Thyroid gland (tissue), 4 donors: ENCODE results near the gene TRAF3IP1. TPM values are rescaled to one million over a fixed set of nuclear protein-coding genes. Genes with fewer than 3 reads are reported as not detected.
"Not testable (repeated sequence)": the region's sequence is repeated elsewhere in the genome, so short reads cannot be mapped to it uniquely, and the experiment has no call there.

Source experiments
- DNase-seq, 2 donors: peaks; one replicate each; pipeline ENCODE4 v3.0.0-alpha.2; 2019
- H3K27ac ChIP-seq, 3 donors: fragments of 200-600 bp; sonication (generic); 1 replicate in 2 of 3; 2 replicates in 1 of 3; pipeline ENCODE4 v1.5.1; 2016 to 2019; ENCODE audit warnings: mild to moderate bottlenecking in 1 of 3, moderate library complexity in 1 of 3
- H3K27me3 ChIP-seq: fragments of 200-600 bp; sonication (generic); one replicate; pipeline ENCODE4 v1.5.1; 2019
- H3K36me3 ChIP-seq, 2 donors: fragments of 200-600 bp; sonication (generic); one replicate each; pipeline ENCODE4 v1.5.1; 2016 to 2019
- H3K4me1 ChIP-seq, 2 donors: fragments of 200-600 bp; sonication (generic); one replicate each; pipeline ENCODE4 v1.5.1; 2017 to 2019
- H3K4me3 ChIP-seq, 3 donors: fragments of 200-600 bp; sonication (generic); replicated peaks in 1 of 3; 1 replicate in 2 of 3; 2 replicates in 1 of 3; pipeline ENCODE4 v1.5.1; 2016; ENCODE audit warnings: mild to moderate bottlenecking in 1 of 3
- H3K9me3 ChIP-seq: fragments of 200-600 bp; sonication (generic); one replicate; pipeline ENCODE4 v1.5.1; 2017
- CTCF ChIP-seq, 6 experiments: fragments of 200-600 bp in 3 of 6; fragments of 450-650 bp in 3 of 6; sonication (generic) in 3 of 6; IDR thresholded peaks; one replicate each; pipeline ENCODE4 v1.5.1; 2016 to 2019; ENCODE audit warnings: antibody characterized with exemption in 6 of 6, mild to moderate bottlenecking in 2 of 6, inconsistent platforms in 1 of 6, moderate library complexity in 1 of 6
- POLR2A ChIP-seq, 2 donors: fragments of 450-650 bp; IDR thresholded peaks; one replicate each; pipeline ENCODE4 v1.6.1; 2017; ENCODE audit warnings: antibody characterized with exemption in 2 of 2, mild to moderate bottlenecking in 2 of 2, moderate library complexity in 1 of 2
- WGBS, 2 donors: methylation state at CpG; one replicate each; pipeline ENCODE4 v1.1.5; 2017; 5-methylcytosine and 5-hydroxymethylcytosine counted together
- intact Hi-C: fragments of 100-400 bp; cut with DNase I; formaldehyde crosslinking; loops from one replicate; pipeline ENCODE4 v1.15.1; 2023
- total RNA-seq, 4 donors: library from RNA; depleted of rRNA; stranded (reverse); fragments of >200 nt; gene quantifications; one replicate each; pipeline ENCODE4 v1.2.3, GENCODE V29; 2016

The TRAF3IP1 gene
- total RNA-seq, 4 donors from 2014 or later, result 19.5 to 24.7 (median 22.2) TPM

- WGBS, 2 donors, result 93 to 95% methylated on average over 21 of the region's 21 CpGs
- no peaks in the 10 kb centered on the region for H3K27me3 ChIP-seq
- peaks cover 0 to 3% of the 10 kb centered on the region in 2 donors for H3K36me3 ChIP-seq
- no peak for TF ChIP-seq POLR2A (IDR thresholded peaks at IDR 0.05)
- no peak for TF ChIP-seq CTCF (IDR thresholded peaks at IDR 0.05)
- intact Hi-C loops, result no loop called here
- no peak for DNase-seq
- H3K9me3 ChIP-seq, result no peaks in the 10 kb centered on the region
- H3K4me1 ChIP-seq, result peaks cover 4 to 7% of the 10 kb centered on the region in 2 donors
- H3K27ac ChIP-seq, result no peak overlapping the region
- H3K4me3 ChIP-seq, result no peak overlapping the region
Observed at GRCh38 chr2:238403632-238404405, 83.5 kb downstream of the TRAF3IP1 start.

GRCh38 chr2:238404406-238405216 lies 84.3 kb downstream of the TRAF3IP1 start:
- intact Hi-C loops, result no loop called here
- DNase-seq, result peak; percentile 18 to 27
- Histone ChIP-seq H3K27ac (no peak overlapping the region), H3K4me3 (no peak overlapping the region), H3K9me3 (no peaks in the 10 kb centered on the region), H3K27me3 (no peaks in the 10 kb centered on the region), H3K4me1 (no peaks in the 10 kb centered on the region), H3K36me3 (peaks cover 0 to 3% of the 10 kb centered on the region in 2 donors)
- 64 to 72% methylated on average over 18 to 19 of the region's 19 CpGs for WGBS, 2 donors
- TF ChIP-seq POLR2A (IDR thresholded peaks at IDR 0.05), result no peak
- TF ChIP-seq CTCF (IDR thresholded peaks at IDR 0.05), result no peak

- 93 to 94% methylated on average over 3 to 4 of the region's 4 CpGs for WGBS, 2 donors
- DNase-seq, H3K4me1 ChIP-seq, intact Hi-C loops, H3K36me3 ChIP-seq, H3K27me3 ChIP-seq, H3K4me3 ChIP-seq, H3K9me3 ChIP-seq, H3K27ac ChIP-seq: not testable (repeated sequence)
Observed at GRCh38 chr2:238405217-238405555, 84.9 kb downstream of the TRAF3IP1 start.

- H3K36me3 ChIP-seq, result peaks cover 0 to 3% of the 10 kb centered on the region in 2 donors
- no peaks in the 10 kb centered on the region for H3K9me3 ChIP-seq
- WGBS, 2 donors, result 86% methylated on average over 16 to 20 of the region's 20 CpGs
- no peaks in the 10 kb centered on the region for H3K27me3 ChIP-seq
- intact Hi-C loops, result no loop called here
- H3K27ac ChIP-seq, result no peak overlapping the region
- TF ChIP-seq POLR2A (IDR thresholded peaks at IDR 0.05), result no peak
- TF ChIP-seq CTCF (IDR thresholded peaks at IDR 0.05), result no peak
- no peak for DNase-seq
- H3K4me1 ChIP-seq, result no peaks in the 10 kb centered on the region
- H3K4me3 ChIP-seq, result no peak overlapping the region
Observed at GRCh38 chr2:238406221-238406997, 86.1 kb downstream of the TRAF3IP1 start.

GRCh38 chr2:238406998-238407285 lies 86.6 kb downstream of the TRAF3IP1 start:
- TF ChIP-seq CTCF (IDR thresholded peaks at IDR 0.05) (no peak), POLR2A (IDR thresholded peaks at IDR 0.05) (no peak)
- H3K4me1 ChIP-seq, result no peaks in the 10 kb centered on the region
- H3K27ac ChIP-seq, result no peak overlapping the region
- intact Hi-C loops, result no loop called here
- DNase-seq, result no peak
- no peak overlapping the region for H3K4me3 ChIP-seq
- H3K9me3 ChIP-seq, result no peaks in the 10 kb centered on the region
- 81 to 83% methylated on average over 8 of the region's 8 CpGs for WGBS, 2 donors
- peaks cover 0 to 3% of the 10 kb centered on the region in 2 donors for H3K36me3 ChIP-seq
- no peaks in the 10 kb centered on the region for H3K27me3 ChIP-seq
